HG03139 (cell line): ENCODE results near the gene ARHGDIG.
"Not testable (repeated sequence)": the region's sequence is repeated elsewhere in the genome, so short reads cannot be mapped to it uniquely, and the experiment has no call there.

Source experiments
- ATAC-seq: cut with Tn5 transposase; IDR thresholded peaks from one replicate; pipeline ENCODE4 v1.9.1; 2021; ENCODE audit not compliant: unreplicated experiment

The ARHGDIG gene

DNA sequence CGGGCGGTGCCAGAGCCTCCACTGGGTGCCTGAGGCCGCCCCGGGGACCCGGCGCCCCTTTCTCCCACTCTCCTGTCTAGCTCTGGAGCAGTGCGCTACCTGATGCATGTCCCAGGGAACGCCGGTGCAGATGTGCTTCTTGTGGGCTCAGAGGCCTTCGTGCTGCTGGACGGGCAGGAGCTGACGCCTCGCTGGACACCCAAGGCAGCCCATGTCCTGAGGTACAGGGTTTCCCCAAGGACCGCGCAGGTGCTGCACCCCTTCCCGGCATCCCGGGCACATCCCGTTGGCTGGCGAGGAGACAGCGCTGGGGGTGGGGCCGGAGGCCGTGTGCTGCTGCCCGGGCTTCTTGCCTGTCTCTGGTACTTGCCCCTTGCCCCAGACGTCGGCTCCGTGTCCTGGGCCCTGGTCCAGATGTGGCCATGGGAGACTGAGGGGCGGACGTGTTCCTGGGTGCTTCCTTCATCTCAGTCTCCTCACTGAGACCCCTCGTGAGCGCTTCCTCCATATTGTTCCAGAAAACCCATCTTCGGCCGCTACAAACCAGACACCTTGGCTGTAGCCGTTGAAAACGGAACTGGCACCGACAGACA, 17.1 kb upstream of the ARHGDIG start:
- ATAC-seq: no peak

DNA sequence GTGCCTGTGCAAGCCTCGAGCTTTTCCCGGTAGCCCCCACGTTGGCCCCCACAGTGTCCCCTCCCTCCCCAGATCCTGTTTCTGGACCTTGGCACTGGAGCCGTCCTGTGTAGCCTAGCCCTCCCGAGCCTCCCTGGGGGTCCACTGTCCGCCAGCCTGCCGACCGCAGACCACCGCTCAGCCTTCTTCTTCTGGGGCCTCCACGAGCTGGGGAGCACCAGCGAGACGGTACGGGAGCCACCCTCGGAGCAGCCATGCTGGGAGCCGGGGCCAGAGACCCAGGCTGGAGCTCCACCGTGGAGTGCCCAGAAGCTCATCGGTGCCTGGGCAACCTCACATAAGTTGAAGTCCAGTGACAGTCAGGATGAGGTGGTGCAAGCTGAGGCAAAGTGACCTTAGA, 16.4 kb upstream of the ARHGDIG start:
- ATAC-seq: no peak

DNA sequence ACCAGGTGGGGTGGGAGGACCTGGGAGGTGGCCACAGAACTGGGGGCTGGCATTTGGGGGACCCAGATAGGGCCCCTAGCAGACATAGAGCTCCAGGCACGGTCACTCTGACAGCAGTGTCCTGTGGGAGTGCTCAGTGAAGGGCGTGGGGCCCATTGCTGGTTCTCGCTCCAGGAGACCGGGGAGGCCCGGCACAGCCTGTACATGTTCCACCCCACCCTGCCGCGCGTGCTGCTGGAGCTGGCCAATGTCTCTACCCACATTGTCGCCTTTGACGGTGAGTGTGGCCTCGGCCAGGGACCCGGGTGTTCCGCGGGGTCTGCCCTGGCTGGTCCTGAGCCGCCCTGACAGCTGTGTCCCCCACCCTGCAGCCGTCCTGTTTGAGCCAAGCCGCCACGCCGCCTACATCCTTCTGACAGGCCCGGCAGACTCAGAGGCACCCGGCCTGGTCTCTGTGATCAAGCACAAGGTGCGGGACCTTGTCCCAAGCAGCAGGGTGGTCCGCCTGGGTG, 15.9 kb upstream of the ARHGDIG start:
- no peak for ATAC-seq

DNA sequence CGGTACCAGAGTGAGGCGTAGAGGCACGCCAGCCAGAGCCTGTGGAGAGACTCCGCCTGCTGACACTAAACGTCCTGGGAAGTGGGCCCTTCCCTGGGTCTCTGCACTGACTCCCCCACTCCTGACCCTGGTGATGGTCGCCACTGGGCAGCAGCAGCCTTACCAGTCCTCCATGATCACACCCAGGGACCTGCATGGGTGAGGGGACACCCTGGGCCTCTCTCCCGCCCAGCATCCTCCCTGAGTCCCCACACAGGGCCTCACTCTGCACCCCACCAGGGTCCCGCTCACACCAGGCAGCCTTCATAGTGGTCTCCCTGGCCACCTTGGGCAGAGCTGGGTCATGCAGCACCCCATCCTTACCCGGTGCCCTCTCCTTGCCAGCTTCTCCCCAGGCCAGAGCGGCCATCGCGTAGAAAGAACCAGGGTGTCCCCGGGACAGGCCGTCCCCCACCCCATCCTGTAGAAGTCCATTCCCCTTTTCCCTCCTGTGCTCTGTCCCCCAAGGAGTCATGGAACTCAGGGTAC, 15.3 kb upstream of the ARHGDIG start:
- no peak for ATAC-seq

DNA sequence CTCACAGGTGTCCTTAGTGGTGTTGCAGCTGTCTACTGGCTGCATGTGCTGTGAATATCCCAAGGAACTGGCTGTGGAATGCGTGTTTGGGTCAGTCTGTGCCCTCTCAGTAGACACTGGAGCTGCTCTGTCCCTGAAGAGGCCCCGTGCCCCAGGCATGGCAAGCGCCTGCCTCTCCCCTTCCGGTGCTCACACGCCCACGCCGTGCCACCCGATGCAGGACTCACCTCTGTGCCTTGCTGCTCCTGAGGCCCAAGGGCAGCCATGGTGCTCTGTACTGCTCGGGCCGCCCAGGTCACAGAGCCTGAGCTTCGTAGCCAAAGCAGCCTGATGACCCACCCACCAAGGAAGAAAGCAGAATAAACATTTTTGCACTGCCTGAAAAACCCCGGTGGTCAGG, 14.7 kb upstream of the ARHGDIG start:
- no peak for ATAC-seq

DNA sequence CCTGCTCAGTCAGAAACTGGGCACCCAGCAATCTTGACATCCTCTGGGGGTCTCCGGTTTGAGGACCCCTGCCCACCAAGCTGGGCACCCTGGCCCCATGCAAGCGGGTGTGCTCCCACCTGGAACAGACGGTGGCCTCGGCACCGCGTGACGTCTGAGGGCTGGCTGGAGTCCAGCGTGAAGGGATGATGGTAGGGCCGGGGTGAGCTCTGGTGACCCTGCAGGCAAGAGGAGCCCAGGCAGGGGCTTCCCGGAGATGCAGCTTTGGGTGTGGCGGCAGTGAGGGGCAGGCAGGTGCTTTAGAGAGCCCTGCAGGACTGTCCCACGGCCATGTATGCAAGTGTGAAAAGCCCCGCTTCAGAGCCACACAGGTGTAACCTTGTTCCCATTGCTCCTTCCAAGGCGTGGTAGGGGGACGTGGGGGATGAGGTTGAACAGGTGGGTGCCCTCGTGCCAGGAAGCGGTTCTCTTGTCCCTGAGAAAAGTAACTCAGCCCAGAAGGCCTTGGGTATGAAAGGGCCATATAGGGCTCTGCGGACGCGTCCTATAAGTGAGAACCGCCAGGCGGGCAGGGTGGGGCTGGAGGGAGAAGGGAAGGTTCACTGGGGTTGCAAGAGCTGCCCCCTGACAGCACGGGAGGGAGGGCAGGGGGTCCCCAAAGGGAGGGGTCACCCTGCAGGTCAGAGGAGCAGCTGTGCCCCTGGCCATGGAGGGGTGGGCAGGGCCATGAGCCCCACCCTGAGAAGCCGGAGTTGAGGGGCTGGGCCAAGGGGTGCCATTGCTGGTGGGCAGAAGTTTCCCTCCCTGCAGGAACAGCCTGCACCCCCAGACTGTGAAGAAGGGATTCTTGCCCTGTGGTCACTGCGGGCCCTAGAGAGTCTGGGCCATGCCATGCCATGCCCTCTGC, 13.9 kb upstream of the ARHGDIG start:
- ATAC-seq: no peak

DNA sequence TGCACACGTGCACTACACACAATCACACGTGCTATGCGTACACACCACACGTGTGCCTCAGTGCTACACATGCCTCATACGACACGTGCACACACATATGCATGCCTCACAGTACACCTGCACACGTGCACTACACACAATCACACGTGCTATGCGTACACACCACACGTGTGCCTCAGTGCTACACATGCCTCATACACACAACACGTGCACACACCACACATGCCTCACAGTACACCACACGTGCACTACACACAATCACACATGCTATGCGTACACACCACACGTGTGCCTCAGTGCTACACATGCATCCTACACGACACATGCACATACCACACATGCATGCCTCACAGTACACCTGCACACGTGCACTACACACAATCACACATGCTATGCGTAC, 12.8 kb upstream of the ARHGDIG start:
- not testable (repeated sequence) for ATAC-seq

DNA sequence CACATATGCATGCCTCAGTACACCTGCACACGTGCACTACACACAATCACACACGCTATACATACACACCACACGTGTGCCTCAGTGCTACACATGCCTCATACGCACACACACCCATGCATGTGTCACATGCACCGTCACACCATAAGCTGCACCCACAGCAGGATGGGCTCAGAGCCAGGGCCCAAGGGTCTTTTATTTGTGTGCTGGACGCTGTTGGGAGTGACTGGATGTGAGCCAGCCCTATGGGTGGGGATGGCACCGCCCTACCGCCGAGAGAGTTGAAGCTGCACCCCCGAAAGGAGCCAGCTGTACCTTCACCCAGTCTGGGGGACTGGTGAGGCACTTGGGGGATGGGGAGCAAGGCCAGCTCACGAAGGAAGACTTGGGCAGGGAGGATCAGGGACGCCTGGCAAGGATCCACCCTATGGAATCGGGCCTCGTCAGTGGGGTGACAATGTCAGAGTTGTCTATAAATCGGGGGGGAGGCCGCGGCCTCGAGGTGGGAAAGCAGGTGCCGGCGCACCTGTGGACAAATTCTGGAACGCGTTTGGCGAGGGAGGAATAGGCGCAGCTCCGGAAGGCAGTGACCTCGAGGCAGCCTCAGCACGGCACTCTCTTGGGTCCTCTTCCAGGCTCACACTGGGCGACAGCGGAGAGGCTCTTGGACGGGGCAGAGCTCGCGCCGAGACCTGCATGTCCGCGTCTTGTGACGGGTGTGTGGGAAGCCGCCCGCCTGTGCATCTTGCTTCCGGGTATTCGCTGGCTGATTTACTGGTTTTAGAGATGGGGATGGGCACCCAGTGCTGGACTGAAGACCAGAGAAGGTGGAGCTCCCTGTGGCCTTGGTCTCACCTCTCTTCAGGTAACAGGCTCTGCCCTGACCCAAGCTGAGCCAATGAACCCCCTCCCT, 12.0 kb upstream of the ARHGDIG start:
- ATAC-seq: no peak

DNA sequence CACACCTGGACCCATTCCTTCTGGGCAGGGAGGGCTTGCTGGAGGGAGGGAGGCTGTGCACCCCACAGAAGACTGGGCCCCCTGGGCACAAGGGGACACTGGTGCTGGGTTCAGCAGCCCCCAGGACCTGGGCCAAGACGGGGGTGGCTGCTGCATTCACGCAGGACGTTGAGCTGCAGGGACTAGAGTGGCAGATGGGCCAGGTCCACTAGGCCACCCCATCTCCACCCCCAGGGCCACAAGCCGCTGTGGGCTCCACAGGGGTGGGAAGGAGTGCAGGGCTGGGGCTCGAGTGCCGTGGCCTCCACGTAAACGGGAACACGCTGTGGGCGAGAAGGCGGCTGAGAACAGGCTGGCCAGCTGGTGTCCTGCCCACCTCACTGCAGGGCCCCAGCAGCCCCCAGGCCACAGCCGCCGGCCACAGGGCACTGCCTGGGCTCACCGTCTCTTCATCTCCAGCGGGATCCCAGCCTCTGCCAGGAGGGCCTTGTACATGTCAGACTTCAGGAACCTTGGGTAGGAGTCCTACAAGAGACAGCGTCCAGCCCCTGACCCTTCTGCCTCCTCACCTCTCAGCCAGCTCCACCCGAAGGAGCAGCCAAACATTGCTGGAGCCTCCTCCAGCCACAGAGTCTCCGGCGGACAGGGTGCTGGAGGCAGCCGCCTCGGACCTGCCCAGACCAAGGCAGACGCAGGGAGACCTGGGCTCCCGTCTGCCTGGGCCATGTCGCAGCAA, 11.2 kb upstream of the ARHGDIG start:
- no peak for ATAC-seq

DNA sequence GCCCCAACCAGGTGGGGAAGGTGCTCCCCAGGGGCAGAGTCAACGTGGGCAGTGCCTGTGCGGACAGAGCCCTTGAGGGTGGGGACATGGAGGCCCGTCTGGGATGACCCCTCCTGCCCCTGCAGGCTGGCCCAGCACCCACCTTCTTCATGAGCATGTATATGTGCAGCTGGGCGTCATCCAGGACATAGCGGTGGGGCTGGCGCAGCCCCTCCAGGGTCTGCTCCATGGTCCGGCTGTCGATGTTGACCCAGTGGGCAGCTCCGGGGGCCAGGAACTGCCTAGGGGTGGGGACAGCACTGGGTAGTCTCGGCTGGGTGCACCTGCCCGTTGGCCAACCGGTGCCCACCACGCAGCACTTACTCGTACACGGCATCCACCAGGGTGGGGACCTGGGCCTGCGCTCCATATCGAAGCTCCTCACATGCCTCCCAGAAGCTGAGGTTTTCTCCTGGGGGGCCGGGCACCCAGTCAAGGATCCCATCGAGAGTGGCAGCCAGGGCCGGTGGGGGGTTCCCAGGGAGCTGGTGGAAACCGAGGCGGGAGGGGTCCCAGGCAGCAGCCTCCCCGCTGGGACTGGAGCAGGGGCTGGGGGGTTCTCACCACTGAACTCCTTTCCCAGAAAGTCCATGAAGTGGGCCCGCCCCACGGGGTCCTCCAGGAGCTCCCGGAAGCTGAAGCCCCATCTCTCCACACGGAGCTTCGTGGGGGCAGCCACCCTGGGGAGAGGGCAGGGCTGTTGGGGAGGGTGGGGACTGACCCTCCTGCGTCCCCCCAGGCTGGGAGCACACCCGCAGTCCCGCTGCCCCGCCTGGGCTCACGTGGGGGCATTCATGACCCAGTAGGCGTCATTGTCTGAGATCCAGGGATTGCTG, 9.8 kb upstream of the ARHGDIG start:
- ATAC-seq: no peak

DNA sequence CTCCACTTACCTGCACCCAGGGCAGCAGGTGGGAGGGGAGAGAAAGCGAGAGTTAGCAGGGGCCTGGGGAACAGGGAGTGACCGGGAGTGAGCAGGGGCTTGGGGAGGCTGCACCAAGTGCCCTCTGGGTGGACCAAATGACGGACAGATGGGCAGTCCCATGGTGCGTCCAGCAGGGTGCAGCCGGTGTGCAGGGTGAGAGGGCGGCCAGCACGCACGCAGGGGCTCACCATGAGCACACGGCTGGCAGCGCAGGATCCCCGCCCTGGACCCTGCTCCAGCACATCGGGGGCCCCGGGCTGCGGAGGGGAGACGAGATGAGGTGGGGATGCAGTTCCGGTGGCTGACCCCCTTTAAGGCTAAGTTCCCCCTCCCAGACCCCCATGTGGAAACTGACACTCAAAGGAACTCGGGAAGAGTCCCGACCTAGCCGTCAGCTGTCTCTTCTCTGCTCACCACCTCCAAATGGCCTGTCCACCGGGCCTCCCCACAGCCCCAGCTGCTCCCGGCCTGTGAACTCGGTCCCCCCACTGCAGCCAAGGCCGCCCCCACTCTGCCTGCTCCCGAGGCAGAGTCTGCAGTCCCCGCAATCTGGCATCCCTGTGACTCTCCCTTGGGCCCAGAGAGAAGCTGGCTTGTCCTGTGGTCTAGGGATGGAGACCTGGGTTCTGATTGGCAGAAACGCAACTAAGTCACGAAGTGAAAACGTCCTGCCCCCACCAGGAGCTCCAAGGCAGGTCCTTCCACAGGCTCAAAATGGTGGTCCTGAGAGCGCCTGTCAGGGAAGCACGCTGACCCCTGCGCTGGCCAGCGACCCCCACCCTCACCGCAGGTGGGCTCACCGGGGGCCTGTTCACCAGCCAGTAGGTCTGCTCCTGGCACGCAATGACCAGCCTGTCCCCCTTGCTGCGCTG, 7.5 kb upstream of the ARHGDIG start:
- no peak for ATAC-seq

DNA sequence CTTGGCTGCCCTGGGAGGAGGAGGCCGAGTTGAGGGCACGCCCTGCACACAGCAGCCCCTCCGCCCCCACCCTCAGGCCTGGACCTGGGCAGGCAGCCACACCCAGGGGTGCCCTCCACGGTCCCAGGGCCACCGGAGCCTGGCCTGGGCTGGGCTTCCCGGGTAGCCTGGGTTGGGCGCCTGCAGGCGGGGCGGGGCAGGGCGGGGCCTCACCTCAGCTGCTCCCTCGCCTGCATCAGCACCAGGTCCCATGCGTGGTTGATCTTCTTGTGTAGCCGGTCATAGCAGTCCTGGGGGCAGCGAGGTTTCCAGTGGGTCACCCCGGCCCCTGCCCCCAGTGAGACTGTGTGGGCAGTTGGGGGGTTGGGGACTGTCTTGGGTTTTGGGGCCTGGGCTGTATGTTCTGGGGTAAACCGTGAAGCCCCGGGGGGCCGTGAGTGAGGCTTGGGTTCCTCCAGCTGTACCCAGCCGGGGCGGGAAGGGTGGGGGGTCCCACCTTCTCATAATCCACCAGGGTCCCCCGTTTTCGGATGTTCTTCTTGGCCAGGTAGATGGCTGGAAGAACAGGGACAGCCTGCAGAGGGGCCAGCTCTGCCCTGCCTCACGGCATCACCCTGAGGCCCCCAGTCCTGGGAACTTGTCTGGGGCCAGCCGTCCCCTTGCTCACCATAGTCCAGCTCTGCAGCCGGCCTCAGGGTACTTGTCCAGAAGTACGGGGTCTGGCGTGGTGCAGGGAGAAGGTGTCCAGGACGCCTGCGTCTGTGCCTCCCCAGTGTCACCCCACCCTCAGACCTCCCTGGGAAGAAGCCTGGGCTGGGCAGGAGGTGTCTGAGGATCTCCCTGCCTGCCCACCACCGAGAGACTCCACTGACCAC, 6.6 kb upstream of the ARHGDIG start:
- ATAC-seq: no peak

DNA sequence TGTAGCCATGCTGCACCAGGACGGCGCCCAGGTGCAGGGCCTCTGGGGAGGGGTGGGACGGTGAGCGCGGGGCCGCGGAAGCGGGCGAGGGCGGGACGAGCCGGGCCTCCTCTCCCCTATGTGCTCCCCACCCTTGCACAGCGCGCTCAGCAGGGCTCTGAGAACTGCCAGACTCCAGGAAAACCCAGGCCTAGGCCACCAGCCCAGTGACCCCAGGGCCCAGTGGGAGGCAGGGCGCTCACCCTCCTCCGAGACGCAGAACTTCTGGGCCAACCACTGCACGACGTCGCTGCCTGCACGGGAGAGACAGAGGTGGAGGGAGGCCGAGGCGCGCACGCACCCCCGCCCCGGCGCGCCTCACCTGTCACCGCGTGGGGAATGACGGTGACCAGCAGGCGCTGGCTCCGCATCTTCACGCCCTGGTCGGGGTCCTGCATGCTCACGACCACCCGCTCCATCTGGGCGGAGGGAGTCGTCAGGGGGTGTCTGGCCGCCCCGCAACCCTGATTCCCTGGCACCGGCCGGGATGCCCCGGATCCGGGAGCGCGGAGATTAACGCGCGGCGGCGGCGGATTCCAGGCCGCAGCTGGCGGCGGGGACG, 5.2 kb upstream of the ARHGDIG start:
- no peak for ATAC-seq

DNA sequence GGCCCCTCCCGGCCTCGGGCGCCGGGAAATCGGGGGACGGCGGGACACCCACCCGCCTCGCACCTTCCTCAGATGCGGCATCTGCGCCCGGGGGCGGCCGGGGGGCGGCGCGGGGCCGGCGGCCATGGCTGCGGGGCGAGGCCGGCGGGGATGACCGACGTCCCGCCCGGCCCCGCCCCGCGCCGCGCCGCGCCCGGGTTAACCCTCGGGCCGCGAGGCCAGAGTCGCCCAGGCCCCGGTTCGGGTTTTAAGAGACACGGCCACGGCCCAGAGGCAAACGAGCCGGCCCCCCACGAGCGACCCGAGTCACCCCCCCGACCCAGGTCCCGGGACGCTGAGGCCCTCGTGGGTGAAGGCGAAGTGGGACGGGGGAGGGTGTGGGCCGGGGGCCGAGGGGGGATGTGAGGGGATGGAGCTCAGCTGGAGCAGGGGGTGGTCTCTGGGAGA, 4.6 kb upstream of the ARHGDIG start, which contains the start of gene RGS11:
Gene RGS11, minus strand, starts transcription at position 159 of the 447 bp plus-strand sequence. Its CDS starts 33 bp downstream, at position 126.
- no peak for ATAC-seq

DNA sequence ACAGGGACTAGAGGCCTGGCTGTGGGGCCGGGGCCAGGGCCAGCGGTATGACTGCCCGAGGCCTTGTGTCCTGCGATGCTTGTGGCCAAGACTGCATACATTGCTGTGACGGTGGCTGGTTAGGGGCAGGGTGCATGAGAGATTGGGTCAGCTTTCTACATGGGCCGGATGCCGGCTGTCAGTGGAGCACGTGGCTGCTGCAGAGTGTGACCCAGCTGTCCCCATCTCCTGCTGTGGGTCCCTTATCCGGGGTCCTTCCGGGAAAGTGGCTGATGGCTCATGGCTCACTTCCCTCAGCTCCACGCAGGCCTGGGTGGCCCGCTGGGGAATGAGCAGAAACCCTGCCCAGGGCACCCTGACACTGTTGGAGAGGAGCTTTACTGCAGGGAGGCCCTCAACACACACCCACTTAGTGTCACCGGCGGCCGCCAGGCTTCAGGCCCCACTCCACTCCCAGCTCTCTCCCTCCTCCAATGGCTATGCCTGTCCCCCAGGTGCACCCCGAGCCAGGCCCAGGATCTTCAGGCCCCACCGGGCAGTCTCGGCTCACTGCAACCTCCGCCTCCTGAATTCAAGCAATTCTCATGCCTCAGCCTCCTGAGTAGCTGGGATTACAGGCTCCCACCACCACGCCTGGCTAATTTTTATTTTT, 3.8 kb upstream of the ARHGDIG start:
- no peak for ATAC-seq

DNA sequence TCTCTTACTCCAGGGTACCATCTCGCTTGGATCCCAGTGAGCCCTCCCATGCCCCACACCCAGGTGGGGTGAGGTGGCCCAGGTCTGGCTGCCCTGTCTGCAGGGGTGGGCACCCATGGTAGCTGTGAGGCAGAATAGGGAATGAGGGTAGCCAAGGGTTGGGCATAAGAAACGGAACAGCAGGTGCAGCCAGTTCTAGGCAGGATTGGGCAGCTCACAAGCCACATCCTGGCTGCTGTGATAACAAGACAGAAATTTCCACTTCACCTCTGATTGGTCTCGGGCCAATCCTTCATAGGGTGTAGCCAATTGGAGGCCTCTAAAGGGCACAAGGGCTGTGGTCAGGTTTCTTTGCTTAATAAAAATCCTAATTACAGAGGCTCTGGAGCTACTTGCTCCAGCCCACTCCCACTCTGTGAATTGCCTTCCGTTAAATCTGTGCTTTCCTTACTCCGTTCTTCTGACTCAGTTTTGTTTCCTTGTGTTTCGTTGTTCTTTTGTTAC, 1.5 kb upstream of the ARHGDIG start:
- no peak for ATAC-seq
